ENCODE data around the gene H2AZ2.
"Not testable (repeated sequence)": the region's sequence is repeated elsewhere in the genome, so short reads cannot be mapped to it uniquely, and the experiment has no call there.

Gene H2AZ2

GRCh38 chr7:44785218-44785617, 62.7 kb downstream of the H2AZ2 start:
- not testable (repeated sequence) for H3K27ac ChIP-seq (ENCODE audit: low read length); H3K9me3 ChIP-seq (ENCODE audit: control insufficient read depth, insufficient read depth, low read length); H3K4me1 ChIP-seq (ENCODE audit: control insufficient read depth, insufficient read depth, low read length); H3K4me3 ChIP-seq (ENCODE audit: low read length); H3K36me3 ChIP-seq (ENCODE audit: control insufficient read depth, insufficient read depth, low read length); DNase-seq (ENCODE audit: low read depth, low spot score); H3K27me3 ChIP-seq (ENCODE audit: control insufficient read depth, insufficient read depth, low read length)
- no CpG with 5 or more reads among the region's 3 CpGs for WGBS (ENCODE audit: insufficient coverage, insufficient read length)

GRCh38 chr7:44784364-44784763, 63.5 kb downstream of the H2AZ2 start:
- no peak for DNase-seq (ENCODE audit: low read depth, low spot score)
- Histone ChIP-seq H3K9me3 (ENCODE audit: control insufficient read depth, insufficient read depth, low read length) (no peaks in the 10 kb centered on the region), H3K27ac (ENCODE audit: low read length) (no peak overlapping the region), H3K4me3 (ENCODE audit: low read length) (no peak overlapping the region), H3K4me1 (ENCODE audit: control insufficient read depth, insufficient read depth, low read length) (no peaks in the 10 kb centered on the region), H3K36me3 (ENCODE audit: control insufficient read depth, insufficient read depth, low read length) (no peaks in the 10 kb centered on the region), H3K27me3 (ENCODE audit: control insufficient read depth, insufficient read depth, low read length) (no peaks in the 10 kb centered on the region)
- WGBS (ENCODE audit: insufficient coverage, insufficient read length), result no CpG with 5 or more reads among the region's 1 CpG

- H3K4me3 ChIP-seq (ENCODE audit: low read length), result no peak overlapping the region
- H3K27ac ChIP-seq (ENCODE audit: low read length), result no peak overlapping the region
- no peaks in the 10 kb centered on the region for H3K36me3 ChIP-seq (ENCODE audit: control insufficient read depth, insufficient read depth, low read length)
- H3K27me3 ChIP-seq (ENCODE audit: control insufficient read depth, insufficient read depth, low read length), result no peaks in the 10 kb centered on the region
- no peak for DNase-seq (ENCODE audit: low read depth, low spot score)
- no peaks in the 10 kb centered on the region for H3K9me3 ChIP-seq (ENCODE audit: control insufficient read depth, insufficient read depth, low read length)
- H3K4me1 ChIP-seq (ENCODE audit: control insufficient read depth, insufficient read depth, low read length), result no peaks in the 10 kb centered on the region
Observed at GRCh38 chr7:44783407-44783806, 64.5 kb downstream of the H2AZ2 start.

DNA sequence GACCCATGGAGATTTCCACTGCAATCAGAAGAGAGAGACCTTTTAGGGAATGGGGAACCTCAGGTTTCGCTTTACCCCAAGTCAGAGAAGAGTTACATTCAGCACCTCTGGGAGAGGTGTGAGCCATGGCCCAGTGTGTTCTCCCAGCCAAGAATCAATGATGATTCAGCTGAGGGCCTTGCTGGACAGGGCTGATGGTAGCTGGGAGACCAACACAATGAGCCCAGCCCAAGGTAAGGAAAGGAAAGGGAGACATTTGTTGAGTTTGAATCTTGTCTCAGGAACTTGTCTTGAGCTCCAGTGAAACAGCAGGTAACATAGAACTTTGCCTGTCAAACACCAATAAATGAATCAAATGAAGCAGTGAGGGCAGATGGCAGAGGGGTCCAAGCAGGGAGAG, 65.4 kb downstream of the H2AZ2 start:
- H3K27ac ChIP-seq (ENCODE audit: low read length), result no peak overlapping the region
- H3K9me3 ChIP-seq (ENCODE audit: control insufficient read depth, insufficient read depth, low read length), result no peaks in the 10 kb centered on the region
- H3K27me3 ChIP-seq (ENCODE audit: control insufficient read depth, insufficient read depth, low read length), result no peaks in the 10 kb centered on the region
- no peak overlapping the region for H3K4me3 ChIP-seq (ENCODE audit: low read length)
- H3K36me3 ChIP-seq (ENCODE audit: control insufficient read depth, insufficient read depth, low read length), result no peaks in the 10 kb centered on the region
- H3K4me1 ChIP-seq (ENCODE audit: control insufficient read depth, insufficient read depth, low read length), result no peaks in the 10 kb centered on the region
- no peak for DNase-seq (ENCODE audit: low read depth, low spot score)
- WGBS (ENCODE audit: insufficient coverage, insufficient read length), result no CpG with 5 or more reads among the region's 1 CpG

Data from iPS DF 6.9 (cell line).